Adrenal gland (tissue), 12 donors: ENCODE measurements around the gene SLC5A10. TPM values are rescaled to one million over a fixed set of nuclear protein-coding genes. Genes with fewer than 3 reads are reported as not detected.

Experiments used
- DNase-seq, 7 donors: peaks; one replicate each; pipeline ENCODE4 v3.0.0-alpha.2; 2019 to 2020
- H3K27ac ChIP-seq, 5 donors: fragments of 200-600 bp; sonication (generic) in 4 of 5; 1 replicate in 3 of 5; 2 replicates in 2 of 5; pipeline versions ENCODE4 v1.5.1 to v1.8.0; 2016 to 2020; ENCODE audit warnings: mild to moderate bottlenecking in 1 of 5
- H3K27me3 ChIP-seq: fragments of 200-600 bp; 2 replicates; pipeline ENCODE4 v1.8.0; 2021
- H3K36me3 ChIP-seq, 2 donors: fragments of 200-600 bp; replicated peaks in 1 of 2; 1 replicate in 1 of 2; 2 replicates in 1 of 2; pipeline versions ENCODE4 v1.5.1 to v1.8.0; 2018 to 2022
- H3K4me1 ChIP-seq, 2 donors: fragments of 200-600 bp; replicated peaks in 1 of 2; 1 replicate in 1 of 2; 2 replicates in 1 of 2; pipeline versions ENCODE4 v1.5.1 to v1.8.0; 2018 to 2021
- H3K4me3 ChIP-seq, 4 donors: fragments of 200-600 bp; sonication (generic) in 3 of 4; one replicate each; pipeline ENCODE4 v1.5.1; 2016 to 2018
- H3K9me3 ChIP-seq, 3 donors: fragments of 200-600 bp; sonication (generic) in 1 of 3; replicated peaks in 1 of 3; 1 replicate in 2 of 3; 2 replicates in 1 of 3; pipeline versions ENCODE4 v1.5.1 to v1.8.0; 2016 to 2021
- POLR2A ChIP-seq, 2 donors: fragments of 450-650 bp; IDR thresholded peaks; one replicate each; pipeline ENCODE4 v1.6.1; 2017; ENCODE audit warnings: antibody characterized with exemption in 2 of 2, mild to moderate bottlenecking in 2 of 2, moderate library complexity in 1 of 2
- WGBS, 4 donors: extraction: QIAGEN DNeasy Blood & Tissue Kit in 2 of 4; methylation state at CpG; one replicate each; pipeline versions ENCODE4 v1.1.5 to v1.1.7; 2013 to 2017; 5-methylcytosine and 5-hydroxymethylcytosine counted together
- intact Hi-C, 2 donors: fragments of 100-400 bp; cut with DNase I; formaldehyde crosslinking; loops; one replicate each; pipeline versions ENCODE4 v1.14.1 to v1.15.0; 2022 to 2023
- polyA plus RNA-seq, 3 donors: library from polyadenylated mRNA; stranded (reverse); fragments of 200-250 nt in 2 of 3; fragments of 350-450 nt in 1 of 3; fragmentation: Illumina TruSeq in 1 of 3; extraction: RNeasy Lipid Tissue Mini Kit (QIAGEN cat#74804) in 1 of 3; gene quantifications; one replicate each; pipeline ENCODE4 v1.2.3, GENCODE V29; 2013 to 2014
- total RNA-seq, 9 donors: library from RNA; depleted of rRNA in 4 of 9; stranded (reverse); fragments of >200 nt in 4 of 9; fragments of 120-200 nt in 1 of 9; fragmentation: NEBNext Ultra II Directional in 1 of 9; extraction: Animal tissue kit (Norgen Biotek cat#: 25700) in 1 of 9; gene quantifications; one replicate each; pipeline versions ENCODE4 v1.1.0 to v1.2.4, GENCODE V29; 2013 to 2023
- TF ChIP-seq, protein P1 (sequence below), 6 experiments: fragments of 450-650 bp in 4 of 6; fragments of 200-600 bp in 2 of 6; sonication (generic) in 1 of 6; IDR thresholded peaks; 1 replicate in 5 of 6; 2 replicates in 1 of 6; pipeline versions ENCODE4 v1.5.1 to v1.8.0; 2016 to 2021; ENCODE audit warnings: antibody characterized with exemption in 6 of 6, mild to moderate bottlenecking in 2 of 6, moderate library complexity in 1 of 6
- donor health status: healthy with polysubstance abuse.
- donor health status: Bipolar disorder and iron deficiency.
- donor health status: DM: yes; HTN: yes; CAD: no.
- donor health status: DM: no; HTN: no; CAD: no.
- donor health status: DM: no; HTN: no; CAD: no.
- donor health status: DM: yes; HTN: yes; CAD: no.

Gene SLC5A10
- total and polyA plus RNA-seq, 12 donors: 0.16 to 0.94 (median 0.22) TPM; not detected in 8

DNA sequence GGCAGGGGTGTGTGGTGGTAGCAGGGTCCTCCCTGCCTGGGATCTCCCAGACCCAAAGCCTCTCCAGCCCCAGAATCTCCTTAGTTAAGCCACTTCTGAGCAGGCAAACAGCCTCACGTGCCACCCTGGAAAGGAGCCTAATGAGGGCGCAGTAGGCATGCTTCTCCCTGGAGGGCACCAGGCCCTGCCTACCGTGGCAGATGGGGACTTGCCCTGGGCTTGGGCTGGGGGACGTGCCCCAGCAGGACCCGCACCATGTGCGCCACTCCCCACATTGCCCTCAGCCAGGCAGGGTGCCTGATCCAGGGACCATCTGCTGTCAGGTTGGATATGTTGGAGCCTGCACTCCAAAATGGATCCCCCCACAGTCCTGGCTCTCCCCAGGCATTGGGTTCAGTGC lies 38.4 kb downstream of the SLC5A10 start:
- Histone ChIP-seq H3K36me3 (no peaks in the 10 kb centered on the region), H3K4me1 (no peaks in the 10 kb centered on the region), H3K4me3 (no peak overlapping the region), H3K27me3 (no peaks in the 10 kb centered on the region), H3K9me3 (no peaks in the 10 kb centered on the region), H3K27ac (no peak overlapping the region)
- intact Hi-C loops: no loop called here
- TF ChIP-seq, protein P1, sequence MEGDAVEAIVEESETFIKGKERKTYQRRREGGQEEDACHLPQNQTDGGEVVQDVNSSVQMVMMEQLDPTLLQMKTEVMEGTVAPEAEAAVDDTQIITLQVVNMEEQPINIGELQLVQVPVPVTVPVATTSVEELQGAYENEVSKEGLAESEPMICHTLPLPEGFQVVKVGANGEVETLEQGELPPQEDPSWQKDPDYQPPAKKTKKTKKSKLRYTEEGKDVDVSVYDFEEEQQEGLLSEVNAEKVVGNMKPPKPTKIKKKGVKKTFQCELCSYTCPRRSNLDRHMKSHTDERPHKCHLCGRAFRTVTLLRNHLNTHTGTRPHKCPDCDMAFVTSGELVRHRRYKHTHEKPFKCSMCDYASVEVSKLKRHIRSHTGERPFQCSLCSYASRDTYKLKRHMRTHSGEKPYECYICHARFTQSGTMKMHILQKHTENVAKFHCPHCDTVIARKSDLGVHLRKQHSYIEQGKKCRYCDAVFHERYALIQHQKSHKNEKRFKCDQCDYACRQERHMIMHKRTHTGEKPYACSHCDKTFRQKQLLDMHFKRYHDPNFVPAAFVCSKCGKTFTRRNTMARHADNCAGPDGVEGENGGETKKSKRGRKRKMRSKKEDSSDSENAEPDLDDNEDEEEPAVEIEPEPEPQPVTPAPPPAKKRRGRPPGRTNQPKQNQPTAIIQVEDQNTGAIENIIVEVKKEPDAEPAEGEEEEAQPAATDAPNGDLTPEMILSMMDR (IDR thresholded peaks at IDR 0.05): no peak
- TF ChIP-seq POLR2A (IDR thresholded peaks at IDR 0.05): no peak
- 90 to 96% (median 95%) methylated on average over 3 to 6 of the region's 6 CpGs; no CpG with 5 or more reads in 1 of the 4 donors for WGBS, 4 donors
- no peak for DNase-seq

DNA sequence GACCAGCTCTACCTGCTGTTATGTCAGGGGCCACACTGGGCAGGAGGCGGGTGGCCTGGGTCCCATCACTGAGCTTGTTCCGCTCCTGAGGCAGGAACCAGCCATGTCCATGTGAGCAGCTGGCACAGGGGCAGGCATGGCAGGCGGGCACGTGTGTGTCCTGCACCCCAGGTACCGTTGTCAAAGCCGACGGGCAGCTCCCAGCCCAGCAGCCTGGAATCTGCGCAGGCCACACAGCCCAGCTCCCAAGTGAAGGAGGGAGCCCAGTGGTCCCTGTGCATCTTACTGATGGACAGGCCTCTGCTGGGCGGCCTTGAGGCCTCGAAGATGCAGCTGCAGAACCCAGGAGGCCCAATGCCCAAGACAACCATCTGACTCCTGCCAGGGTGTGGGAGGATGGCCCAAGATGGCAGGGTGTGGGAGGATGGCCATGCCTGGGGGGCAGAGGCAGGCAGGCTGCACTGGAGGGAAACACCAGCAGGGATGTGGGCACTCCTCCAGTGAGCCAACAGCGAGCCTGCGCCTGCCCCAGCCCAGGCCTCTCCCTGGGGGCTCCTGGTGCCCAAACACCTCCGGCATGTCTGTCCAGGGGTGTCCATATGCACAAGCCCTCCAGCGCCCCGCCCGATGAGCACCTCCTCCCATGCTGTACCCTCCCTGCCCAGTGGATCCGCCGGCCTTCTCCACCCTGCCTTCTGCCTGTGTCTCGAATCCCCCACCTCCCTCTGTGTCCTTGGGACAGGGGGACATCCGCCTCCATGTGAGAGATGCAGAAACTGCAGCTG lies 39.8 kb downstream of the SLC5A10 start:
- no peak for DNase-seq
- 88 to 95% (median 94%) methylated on average over 6 to 20 of the region's 20 CpGs for WGBS, 4 donors
- Histone ChIP-seq H3K4me1 (no peaks in the 10 kb centered on the region), H3K4me3 (no peak overlapping the region), H3K27ac (no peak overlapping the region), H3K27me3 (no peaks in the 10 kb centered on the region), H3K36me3 (no peaks in the 10 kb centered on the region), H3K9me3 (no peaks in the 10 kb centered on the region)
- intact Hi-C loops: no loop called here
- TF ChIP-seq, protein P1 (IDR thresholded peaks at IDR 0.05): no peak
- no peak for TF ChIP-seq POLR2A (IDR thresholded peaks at IDR 0.05)

DNA sequence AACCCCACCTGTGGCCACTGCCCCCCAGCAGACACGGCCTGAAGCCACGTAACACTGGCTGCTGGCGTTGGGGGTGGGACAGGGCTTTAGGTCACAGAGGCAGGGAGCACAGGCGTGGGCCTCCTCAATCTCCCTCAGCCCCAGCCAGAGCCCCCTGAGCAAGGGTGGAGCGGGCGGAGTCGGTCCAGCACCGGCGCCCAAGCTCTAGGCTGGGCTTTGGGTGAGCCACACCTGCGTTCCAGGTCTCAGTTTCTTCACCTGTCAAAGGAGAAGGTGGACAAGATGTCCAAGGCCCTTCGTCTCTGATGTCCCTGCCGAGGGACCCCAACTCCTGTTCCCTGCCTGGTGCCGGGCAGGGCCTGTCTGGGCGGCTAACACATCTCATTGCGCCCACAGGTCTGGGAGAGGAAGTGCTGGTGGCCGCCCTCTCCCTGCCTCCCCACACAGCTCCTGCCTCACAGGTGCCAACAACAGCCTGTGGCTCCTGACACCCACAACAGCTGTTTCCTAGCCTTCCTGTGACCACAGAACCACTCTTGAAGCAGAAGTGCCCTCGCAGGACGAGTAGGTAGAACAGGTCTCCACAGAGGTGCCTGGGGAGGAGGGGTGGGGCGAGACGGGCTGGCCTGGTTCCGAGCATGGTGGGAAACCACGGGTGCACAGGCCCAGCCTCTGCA lies 40.6 kb downstream of the SLC5A10 start:
- TF ChIP-seq POLR2A (IDR thresholded peaks at IDR 0.05): no peak
- TF ChIP-seq, protein P1 (IDR thresholded peaks at IDR 0.05): no peak
- no peaks in the 10 kb centered on the region for H3K27me3 ChIP-seq
- H3K4me3 ChIP-seq: no peak overlapping the region
- WGBS, 4 donors: 79 to 88% (median 83%) methylated on average over 7 to 22 of the region's 22 CpGs
- H3K4me1 ChIP-seq: no peaks in the 10 kb centered on the region
- no peak for DNase-seq
- H3K36me3 ChIP-seq: no peaks in the 10 kb centered on the region
- H3K27ac ChIP-seq: no peak overlapping the region
- intact Hi-C loops: no loop called here
- no peaks in the 10 kb centered on the region for H3K9me3 ChIP-seq

DNA sequence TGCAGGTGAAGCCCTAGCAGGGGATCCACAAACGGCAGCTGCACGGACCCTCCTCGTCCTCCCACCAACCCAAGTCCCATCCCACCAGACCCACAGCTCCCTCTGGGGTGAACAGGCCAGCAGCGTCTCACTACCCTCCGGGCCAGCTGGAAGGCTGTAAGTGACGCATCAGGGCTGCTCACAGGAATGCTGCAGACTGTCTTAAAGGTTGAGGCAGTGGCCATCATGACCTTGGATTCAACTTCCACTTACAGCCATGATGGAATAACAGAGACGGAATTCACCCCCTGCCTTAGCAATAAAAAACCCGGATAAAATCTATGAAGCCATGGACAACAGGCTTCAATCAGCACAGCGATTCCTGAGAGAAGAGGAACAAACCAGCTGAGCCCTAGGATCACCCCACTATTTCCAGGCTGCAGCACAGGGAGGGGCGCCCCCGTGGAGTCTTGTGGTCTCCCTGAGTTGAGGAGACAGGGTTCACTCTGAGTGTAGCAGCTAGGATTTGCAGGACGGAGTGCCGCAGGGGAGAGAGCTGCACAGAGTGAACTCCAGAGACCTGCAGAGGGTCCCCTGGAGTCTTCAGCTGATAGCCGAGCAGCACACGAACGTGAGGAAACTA lies 42.1 kb downstream of the SLC5A10 start:
- no peak for DNase-seq
- no peak overlapping the region for H3K27ac ChIP-seq
- WGBS, 4 donors: 74 to 84% (median 81%) methylated on average over 10 to 16 of the region's 16 CpGs

More for the DNA sequence above, 42.1 kb downstream of the SLC5A10 start:
- no peak overlapping the region for H3K4me3 ChIP-seq
- no peaks in the 10 kb centered on the region for H3K36me3 ChIP-seq
- no peaks in the 10 kb centered on the region for H3K4me1 ChIP-seq
- intact Hi-C loops: no loop called here
- no peaks in the 10 kb centered on the region for H3K9me3 ChIP-seq
- no peak for TF ChIP-seq POLR2A (IDR thresholded peaks at IDR 0.05)
- TF ChIP-seq, protein P1 (IDR thresholded peaks at IDR 0.05): no peak
- H3K27me3 ChIP-seq: no peaks in the 10 kb centered on the region
